ENCODE data around the gene IQUB. TPM values are rescaled to one million over a fixed set of nuclear protein-coding genes. Genes with fewer than 3 reads are reported as not detected.
"Not testable (repeated sequence)": the region's sequence is repeated elsewhere in the genome, so short reads cannot be mapped to it uniquely, and the experiment has no call there.

The IQUB gene
- total RNA-seq, 1 experiment from 2014 or later: 1.1 TPM

DNA sequence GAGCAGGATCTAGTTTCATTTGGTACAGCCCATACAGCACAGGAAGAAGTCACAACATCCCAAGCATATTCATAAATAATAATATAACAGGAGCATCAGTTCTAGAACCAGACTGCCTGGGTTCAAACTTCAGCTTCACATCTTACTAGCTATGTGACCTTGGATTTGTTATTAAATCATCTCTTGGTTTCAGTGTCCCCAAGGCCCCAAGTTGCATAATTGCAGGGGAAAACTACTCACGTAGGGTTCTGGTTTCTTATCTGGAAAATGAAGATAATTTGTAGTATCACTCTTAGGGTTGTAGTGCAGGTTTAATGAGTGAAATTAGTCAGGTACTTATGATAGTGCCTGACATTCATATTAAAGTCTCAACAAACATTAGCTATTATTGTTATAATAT, 5.5 kb upstream of the IQUB start:
- no peak for DNase-seq (ENCODE audit: low read depth)

DNA sequence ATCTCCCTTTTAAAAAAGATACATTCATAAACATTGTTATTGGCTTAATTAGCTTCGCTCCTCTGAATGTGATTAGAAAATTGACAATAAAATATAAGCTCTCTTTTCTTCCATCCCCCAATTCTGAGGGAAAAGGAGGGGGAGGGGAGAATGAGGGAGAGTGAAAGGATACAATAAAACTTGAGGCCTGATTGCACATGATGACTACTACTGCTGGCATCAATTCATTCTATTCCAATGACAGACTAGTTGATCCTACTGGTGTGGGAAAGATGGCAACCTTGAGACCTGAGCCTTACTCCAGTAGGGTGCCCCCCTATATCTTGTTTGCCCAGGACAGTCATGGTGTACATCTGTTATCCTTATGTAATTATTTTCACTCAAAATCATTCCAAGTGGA, 4.5 kb upstream of the IQUB start:
- peak; percentile 37 for DNase-seq (ENCODE audit: low read depth)

DNA sequence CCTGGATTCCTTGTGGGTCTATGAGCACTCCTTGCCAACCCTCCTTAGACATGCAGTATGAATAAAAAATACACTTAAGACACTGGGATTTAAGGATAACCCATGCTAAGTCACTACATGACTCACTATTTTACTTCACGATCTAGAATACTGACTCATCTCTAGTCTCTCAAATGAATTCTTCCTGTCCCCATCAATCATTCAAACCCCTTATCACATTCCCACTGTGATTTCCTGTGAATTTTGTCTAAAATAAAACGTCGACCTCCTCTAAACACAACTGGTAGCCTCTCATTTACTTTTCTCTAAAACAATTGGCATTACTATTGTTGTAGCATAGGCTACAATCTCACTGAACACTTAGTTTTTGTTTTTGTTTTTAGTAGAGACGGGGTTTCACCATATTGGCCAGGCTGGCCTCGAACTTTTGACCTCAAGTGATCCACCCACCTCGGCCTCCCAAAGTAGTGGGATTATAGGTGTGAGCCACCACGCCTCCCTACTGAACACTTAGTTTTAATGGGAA, 3.9 kb upstream of the IQUB start:
- peak; percentile 87 for DNase-seq (ENCODE audit: low read depth)

DNA sequence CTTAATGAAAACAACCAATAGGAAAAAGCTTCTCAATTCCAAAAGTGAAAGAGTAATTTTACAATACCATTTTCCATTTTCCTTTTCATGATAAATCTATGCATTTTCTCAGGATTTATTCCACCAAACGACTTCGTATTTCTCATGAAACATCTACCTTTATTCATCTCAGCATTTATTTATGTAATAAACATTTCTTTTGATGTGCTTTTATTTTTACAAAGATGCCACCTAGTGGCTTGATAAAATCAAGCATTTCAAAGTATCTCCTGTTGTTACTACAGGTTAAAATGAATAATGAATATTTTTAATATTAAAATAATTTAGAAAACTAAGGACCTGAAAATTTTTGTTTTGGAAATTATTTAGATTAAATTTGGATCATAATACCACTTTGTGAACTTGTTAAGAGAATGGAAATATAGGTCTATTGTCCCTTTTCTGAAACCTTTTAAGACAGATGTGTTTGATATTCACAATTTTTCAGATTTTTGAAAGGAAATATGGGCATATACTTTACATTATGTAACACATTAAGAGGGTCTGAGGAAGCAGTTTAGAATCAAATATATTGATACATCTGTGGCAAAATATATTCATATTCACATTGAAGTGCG, 2.7 kb upstream of the IQUB start:
- peak; percentile 46 for DNase-seq (ENCODE audit: low read depth)

DNA sequence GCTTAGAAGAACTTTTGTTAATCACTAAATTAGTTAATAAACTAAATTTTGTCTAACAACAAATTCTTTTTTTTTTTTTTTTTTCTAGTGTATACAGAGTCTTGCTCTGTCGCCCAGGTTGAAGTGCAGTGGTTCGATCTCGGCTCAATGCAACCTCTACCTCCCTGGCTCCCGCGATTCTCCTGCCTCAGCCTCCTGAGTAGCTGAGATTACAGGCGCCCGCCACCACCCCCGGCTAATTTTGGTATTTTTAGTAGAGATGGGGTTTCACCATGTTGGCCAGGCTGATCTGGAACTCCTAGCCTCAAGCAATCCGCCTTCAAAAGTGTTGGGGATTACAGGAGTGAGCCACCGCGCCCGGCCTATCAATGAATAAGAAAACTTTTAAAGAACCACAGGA, 1.1 kb upstream of the IQUB start:
- no peak for DNase-seq (ENCODE audit: low read depth)

DNA sequence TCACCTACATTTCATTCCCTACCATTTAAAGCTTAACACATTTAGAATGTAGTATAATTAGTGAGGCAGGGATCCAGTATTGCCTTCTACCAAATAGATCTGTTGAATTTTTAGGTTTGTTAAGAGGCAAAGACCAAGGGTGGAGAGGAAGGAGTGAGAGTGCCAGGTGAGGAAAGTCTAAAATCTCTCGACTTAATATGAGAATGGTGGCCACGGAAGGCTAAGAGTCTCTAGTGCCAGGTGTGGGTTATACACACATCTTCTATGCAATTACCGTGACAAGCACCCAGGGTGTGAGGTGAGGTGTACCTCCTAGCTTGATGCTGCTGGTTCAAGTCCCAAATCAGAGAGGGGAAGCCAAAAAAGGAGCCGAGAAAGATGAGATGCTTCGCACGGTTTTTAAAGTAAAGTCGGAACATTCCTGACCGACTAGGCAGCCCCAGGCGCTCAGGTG, 439 bp downstream of the IQUB start:
- no peak for DNase-seq (ENCODE audit: low read depth)

DNA sequence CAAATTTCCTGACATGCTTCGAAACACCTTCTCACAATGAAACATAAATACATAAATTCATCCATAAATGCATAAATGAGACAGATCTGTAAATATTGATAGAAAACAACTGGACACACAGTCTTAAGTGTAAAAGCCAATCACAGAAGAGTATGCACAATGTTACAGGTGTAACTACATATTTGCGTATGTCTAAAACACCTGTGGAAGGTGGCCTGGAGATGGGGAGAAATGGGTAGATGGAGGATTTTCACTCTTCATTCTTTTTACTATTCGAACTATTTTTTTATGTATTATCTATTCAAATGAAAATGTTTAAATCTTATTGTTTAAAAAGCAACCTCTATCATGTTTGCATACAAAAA, 860 bp downstream of the IQUB start:
- DNase-seq (ENCODE audit: low read depth): no peak

DNA sequence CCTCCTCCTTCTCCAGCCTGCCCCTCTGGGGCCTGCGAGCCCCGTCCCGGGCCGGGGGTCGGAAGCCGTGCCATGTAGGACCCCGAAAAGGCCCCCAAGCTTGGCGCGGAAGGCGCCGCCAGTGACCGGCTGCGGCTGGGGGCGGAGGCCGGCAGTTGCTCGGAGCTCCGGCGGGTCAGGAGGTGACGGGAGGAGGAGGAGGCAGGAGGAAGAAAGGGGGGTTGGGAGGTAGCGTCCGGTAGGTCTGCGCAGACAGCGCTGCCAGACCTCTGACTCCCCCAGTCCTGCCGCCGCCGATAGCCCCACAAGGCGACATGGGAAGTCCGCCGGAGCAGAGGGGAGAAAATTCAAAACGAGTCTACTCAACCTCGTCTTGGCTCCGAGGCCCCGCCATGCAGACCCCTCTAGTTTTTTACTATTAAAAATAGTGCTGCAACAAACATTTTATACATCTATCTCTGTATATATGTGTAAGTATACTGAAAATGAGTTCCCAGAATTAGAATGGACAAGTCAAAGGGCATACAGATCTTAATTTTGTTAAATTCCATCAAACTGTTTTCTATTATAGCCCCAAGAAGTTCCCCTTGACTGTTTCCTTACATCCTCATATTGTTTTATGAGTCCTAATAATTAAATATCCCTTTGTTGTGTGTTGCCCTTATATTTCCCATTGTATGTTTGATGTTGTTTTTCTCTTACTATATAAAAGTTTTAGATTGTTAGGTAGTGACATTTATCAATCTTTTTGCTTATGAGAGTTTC, 1.4 kb downstream of the IQUB start:
- DNase-seq (ENCODE audit: low read depth): peak; percentile 16

DNA sequence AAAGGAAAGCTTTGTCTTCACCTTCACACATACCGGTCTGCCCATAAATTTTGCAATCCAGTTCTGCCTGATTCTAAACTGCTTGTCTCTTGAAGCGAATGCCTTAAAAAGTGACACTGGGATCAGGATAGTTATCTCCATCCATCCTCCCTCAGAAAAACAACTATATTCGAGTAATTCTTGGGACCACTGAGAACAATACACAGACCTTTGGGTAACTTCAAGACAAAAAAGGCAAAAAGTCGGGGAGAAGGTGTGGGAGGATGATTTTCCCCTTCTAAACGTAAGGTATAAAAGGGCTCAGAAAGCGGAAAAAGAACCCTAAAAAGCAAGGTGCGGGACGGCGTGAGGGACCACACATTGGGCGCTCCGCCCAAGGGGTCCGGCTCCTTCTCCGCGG, 2.1 kb downstream of the IQUB start:
- not testable (repeated sequence) for DNase-seq (ENCODE audit: low read depth)

DNA sequence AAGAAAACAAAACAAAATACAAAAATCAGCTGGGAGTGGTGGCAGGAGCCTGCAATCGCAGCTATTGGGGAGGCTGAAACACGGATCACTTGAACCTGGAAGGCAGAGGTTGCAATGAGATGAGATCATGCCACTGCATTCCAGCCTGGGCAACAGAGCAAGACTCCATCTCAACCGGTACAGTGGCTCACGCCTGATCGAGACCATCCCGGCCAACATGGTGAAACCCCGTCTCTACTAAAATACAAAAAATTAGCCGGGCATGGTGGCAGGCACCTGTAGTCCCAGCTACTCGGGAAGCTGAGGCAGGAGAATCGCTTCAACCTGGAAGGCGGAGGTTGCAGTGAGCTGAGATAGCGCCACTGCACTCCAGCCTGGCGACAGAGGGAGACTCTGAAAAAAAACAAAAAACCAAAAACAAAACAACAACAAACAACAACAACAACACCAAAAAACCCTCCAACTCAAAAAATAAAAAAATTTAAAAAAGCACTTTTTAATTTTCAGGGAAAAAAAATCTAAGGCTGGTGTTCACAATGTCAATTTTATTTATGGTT, 4.3 kb downstream of the IQUB start:
- DNase-seq (ENCODE audit: low read depth): not testable (repeated sequence)

DNA sequence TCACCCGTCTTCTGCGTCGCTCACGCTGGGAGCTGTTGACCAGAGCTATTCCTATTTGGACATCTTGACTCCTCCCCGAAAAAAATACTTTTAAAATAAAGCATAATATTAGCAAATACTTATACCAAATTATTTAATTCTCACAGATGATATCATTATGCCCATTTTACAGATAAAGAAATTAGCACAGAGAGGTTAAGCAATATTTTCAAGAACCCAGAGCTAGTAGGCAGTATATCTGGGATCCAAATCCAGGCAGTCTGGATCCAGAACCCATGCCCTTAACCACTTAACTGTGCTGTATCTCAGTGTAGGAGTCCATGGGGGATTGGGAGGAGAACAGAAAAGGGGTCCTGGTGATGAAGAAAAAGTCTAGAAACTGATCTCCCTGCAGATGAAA, 6.1 kb downstream of the IQUB start:
- no peak for DNase-seq (ENCODE audit: low read depth)

DNA sequence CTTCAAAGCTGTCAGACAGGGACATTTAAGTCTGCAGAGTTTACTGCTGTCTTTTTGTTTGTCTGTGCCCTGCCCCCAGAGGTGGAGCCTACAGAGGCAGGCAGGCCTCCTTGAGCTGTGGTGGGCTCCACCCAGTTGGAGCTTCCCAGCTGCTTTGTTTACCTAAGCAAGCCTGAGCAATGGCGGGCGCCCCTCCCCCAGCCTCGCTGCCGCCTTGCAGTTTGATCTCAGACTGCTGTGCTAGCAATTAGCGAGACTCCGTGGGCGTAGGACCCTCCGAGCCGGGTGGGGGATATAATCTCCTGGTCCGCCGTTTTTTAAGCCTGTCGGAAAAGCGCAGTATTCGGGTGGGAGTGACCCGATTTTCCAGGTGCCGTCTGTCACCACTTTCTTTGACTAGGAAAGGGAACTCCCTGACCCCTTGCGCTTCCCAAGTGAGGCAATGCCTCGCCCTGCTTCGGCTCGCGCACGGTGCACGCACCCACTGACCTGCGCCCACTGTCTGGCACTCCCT, 6.6 kb downstream of the IQUB start:
- DNase-seq (ENCODE audit: low read depth): not testable (repeated sequence)

DNA sequence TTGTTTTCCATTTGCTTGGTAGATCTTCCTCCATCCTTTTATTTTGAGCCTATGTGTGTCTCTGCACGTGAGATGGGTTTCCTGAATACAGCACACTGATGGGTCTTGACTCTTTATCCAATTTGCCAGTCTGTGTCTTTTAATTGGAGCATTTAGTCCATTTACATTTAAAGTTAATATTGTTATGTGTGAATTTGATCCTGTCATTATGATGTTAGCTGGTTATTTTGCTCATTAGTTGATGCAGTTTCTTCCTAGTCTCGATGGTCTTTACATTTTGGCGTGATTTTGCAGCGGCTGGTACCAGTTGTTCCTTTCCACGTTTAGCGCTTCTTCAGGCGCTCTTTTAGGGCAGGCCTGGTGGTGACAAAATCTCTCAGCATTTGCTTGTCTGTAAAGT, 7.9 kb downstream of the IQUB start:
- not testable (repeated sequence) for DNase-seq (ENCODE audit: low read depth)

DNA sequence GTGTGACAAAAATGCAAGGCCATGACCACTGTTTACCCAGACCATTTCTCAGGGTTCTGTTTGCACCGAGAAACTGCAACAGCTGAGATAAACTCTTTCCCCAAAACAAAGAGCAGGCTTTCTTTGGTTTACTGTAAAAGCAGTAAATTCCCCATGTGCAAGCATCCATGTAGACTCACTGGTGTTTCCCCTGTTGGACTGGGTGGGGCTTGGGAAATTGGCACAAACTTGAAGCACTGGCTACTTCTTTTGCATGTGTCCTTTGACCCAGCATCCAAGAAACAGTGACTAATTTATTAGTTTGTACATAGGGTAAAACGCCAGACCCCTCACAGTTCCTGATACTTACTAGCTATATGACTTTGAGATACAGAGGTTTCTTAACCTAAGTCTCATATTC, 12.3 kb downstream of the IQUB start:
- no peak for DNase-seq (ENCODE audit: low read depth)

DNA sequence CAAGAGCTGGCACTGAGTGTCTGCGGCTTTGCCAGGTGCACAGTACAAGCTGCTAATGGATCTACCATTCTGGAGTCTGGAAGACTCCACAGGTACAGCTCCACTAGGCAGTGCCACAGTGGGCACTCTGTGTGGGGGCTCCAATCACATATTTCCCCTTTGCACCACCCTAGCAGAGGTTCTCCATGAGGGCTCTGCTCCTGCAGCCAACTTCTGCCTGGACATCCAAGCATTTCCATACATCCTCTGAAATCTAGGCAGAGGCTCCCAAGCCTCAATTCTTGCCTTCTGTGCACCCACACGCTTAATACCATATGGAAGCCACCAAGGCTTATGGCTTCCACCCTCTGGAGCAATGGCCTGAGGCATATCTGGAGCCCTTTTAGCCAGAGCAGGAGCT, 29.2 kb downstream of the IQUB start:
- DNase-seq (ENCODE audit: low read depth): no peak

DNA sequence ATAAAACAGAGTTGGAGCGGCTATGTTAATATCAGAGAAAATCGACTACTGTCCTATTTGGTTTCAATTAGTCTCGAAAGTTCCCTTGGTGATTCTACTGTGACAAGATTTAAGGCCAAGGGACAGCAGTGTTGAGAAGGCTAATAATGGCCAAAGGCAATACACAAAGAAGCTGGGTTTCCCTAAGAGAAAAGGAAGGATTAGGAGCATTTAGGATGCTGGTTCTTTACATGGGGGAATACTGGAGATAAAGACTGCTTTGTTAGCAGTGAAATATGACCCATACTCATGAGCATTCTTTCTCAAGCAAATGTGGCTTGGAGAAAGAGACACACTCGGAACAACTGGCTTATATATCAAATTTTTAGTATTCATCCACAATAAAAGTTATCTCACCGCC, 32.2 kb downstream of the IQUB start:
- no peak for DNase-seq (ENCODE audit: low read depth)

DNA sequence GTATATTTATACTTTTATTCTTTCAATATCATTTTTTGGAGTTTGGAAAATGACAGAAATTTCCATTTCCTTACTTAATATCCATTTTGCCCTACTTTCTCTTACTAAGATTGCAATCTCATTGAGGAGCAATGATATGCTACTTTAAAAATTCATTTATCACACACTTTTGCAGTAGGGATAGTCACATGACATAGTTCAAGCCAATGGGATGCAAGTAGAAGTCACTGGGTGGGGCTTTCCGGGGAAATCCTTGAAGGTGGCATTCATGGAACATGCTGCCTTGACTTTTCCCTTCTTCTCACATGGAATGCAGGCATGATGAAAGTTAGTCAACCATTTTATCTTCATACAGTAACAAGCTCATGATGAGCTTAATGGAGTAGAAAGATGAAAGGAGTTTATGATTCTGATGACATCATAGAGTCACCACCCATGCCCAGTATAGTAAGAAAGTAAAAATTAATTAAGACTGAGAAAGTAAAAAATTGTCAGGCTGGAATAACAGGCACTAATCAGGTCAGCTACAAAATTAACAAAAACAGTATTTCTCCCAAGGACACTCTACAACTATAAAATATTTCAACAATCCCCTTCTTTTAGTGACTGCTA, 33.4 kb downstream of the IQUB start:
- no peak for DNase-seq (ENCODE audit: low read depth)

DNA sequence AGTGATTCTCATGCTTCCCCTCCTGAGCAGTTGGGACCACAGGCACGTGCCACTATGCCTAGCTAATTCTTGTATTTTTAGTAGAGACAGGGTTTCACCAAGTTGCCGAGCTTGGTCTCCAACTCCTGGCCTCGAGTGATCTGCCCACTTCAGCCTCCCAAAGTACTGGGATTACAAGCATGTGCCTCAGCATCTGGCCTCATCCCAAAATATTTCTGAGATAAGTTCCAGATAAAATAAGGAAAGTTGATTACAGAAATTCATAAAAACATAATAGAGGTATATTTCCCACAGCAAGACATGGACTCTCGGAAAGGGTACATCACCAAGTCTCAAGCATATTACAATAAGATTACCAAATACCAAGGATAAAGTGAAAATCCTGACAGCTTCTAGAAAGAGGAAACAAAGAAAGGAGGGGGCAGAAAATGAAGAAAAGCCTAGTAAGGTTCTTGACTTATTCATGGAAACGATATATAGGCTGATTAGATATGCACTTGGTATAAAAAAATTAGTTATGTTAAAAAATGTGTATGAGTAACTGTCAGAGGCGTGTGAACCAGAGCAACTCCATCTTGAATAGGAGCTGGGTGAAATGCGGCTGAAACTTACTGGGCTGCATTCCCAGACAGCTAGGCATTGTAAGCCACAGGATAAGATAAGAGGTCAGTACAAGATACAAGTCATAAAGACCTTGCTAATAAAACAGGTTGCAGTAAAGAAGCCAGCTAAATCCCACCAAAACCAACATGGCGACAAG, 35.0 kb downstream of the IQUB start:
- DNase-seq (ENCODE audit: low read depth): peak; percentile 2

DNA sequence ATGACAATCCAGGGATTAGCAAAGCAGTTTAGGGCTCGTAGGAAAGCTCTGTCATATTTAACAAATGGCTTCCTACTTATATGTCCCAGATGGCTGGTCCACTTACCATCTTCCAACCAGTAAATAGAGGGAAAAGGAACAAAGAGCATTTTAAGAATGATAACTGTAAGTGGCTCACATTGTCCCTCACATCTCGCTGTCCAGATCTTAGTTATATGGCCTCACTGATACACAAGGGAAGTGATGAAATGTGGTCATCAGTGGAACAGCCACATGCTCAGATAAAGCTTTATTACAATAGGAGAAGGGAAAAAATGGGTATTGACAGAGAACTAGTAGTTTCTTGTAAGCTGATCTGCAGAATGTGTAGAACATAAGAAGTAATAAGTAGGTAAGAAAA, 35.8 kb downstream of the IQUB start:
- no peak for DNase-seq (ENCODE audit: low read depth)

DNA sequence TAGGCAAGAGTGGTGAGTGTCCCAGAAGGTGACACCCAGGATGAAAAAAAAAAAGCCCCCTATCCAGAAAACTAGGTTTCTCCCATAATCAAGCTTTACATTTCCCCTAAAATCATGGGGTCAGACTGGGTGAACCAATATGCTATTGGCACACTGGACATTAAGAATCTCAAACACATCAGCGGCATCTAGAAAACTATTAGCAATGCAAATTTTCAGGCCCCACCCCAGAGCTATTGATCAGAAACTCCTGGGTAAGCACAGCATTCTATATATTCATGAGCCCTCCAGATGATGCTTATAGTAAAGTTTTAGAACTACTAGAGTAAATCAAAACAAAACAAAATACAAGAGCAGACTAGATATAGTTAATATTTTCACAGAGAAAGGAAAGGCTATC, 36.4 kb downstream of the IQUB start:
- no peak for DNase-seq (ENCODE audit: low read depth)

DNA sequence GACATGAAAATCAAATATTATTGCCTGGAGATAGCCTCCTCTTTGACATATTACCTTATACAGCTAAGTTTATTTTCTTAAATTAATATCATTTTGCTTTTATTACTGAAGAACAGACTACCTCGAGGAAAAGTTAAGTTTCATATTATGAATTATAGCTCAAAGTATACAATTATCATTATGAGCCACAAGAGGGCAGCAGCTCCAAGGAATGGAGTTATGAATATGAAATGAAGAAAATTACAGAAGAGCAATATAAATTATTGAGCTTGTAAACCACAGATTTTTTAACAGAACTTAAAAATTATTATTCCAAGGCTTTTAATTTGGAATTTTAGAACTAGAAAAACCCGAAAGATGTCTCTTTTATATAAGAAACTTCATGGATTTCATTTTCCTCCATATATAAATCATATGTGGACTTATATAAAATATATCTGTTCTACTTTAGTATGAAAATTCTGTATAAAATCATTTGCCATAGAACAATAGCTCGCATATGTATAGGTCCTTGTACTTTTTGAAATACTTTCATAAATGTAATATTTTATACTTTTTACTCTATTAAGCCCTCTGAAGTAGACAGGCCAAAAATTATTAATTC, 40.1 kb downstream of the IQUB start:
- DNase-seq (ENCODE audit: low read depth): peak; percentile 24

Data from M059J (cell line).